Gastrocnemius medialis (tissue), 4 donors: ENCODE results near the gene FGF19. TPM values are rescaled to one million over a fixed set of nuclear protein-coding genes. Genes with fewer than 3 reads are reported as not detected.

Source experiments
- ATAC-seq, 2 donors: fragments of 150-250 bp; one replicate each; pipeline ENCODE4 v1.9.1; 2016
- DNase-seq, 2 donors: peaks; one replicate each; pipeline ENCODE4 v3.0.0-alpha.2; 2019
- H3K27ac ChIP-seq, 4 donors: fragments of 200-600 bp; sonication (generic); 1 replicate in 1 of 4; 2 replicates in 3 of 4; pipeline ENCODE4 v1.5.1; 2016 to 2018; ENCODE audit warnings: mild to moderate bottlenecking in 2 of 4, moderate library complexity in 1 of 4
- H3K27me3 ChIP-seq, 3 donors: fragments of 200-600 bp; sonication (generic) in 2 of 3; 1 replicate in 1 of 3; 2 replicates in 2 of 3; pipeline versions ENCODE4 v1.5.1 to v1.6.0; 2016 to 2019; ENCODE audit warnings: mild to moderate bottlenecking in 1 of 3, moderate library complexity in 1 of 3
- H3K36me3 ChIP-seq, 2 donors: fragments of 200-600 bp; sonication (generic) in 1 of 2; one replicate each; pipeline ENCODE4 v1.5.1; 2017 to 2018
- H3K4me1 ChIP-seq, 2 donors: fragments of 200-600 bp; sonication (generic) in 1 of 2; one replicate each; pipeline ENCODE4 v1.5.1; 2016 to 2017; ENCODE audit warnings: mild to moderate bottlenecking in 2 of 2
- H3K4me3 ChIP-seq, 4 donors: fragments of 200-600 bp; sonication (generic) in 3 of 4; 1 replicate in 1 of 4; 2 replicates in 3 of 4; pipeline ENCODE4 v1.5.1; 2016 to 2019; ENCODE audit warnings: mild to moderate bottlenecking in 2 of 4
- H3K9me3 ChIP-seq, 3 donors: fragments of 200-600 bp; sonication (generic) in 2 of 3; 1 replicate in 1 of 3; 2 replicates in 2 of 3; pipeline ENCODE4 v1.5.1; 2016 to 2019
- CTCF ChIP-seq, 5 experiments: fragments of 450-650 bp in 3 of 5; fragments of 200-600 bp in 2 of 5; sonication (generic) in 2 of 5; IDR thresholded peaks in 4 of 5; conservative IDR thresholded peaks in 1 of 5; 1 replicate in 4 of 5; 2 replicates in 1 of 5; pipeline ENCODE4 v1.5.1; 2016 to 2019; ENCODE audit warnings: antibody characterized with exemption in 5 of 5, mild to moderate bottlenecking in 3 of 5, moderate library complexity in 3 of 5
- POLR2A ChIP-seq, 2 donors: fragments of 450-650 bp; IDR thresholded peaks; one replicate each; pipeline ENCODE4 v1.6.1; 2017; ENCODE audit warnings: antibody characterized with exemption in 2 of 2, mild to moderate bottlenecking in 2 of 2, moderate library complexity in 2 of 2
- in situ Hi-C, 4 donors: fragments of 200-750 bp; cut with MboI; loops; one replicate each; pipeline versions ENCODE4 v1.15.0 to v1.8.0; 2017; ENCODE audit warnings: low sequenced_read_pairs in 4 of 4
- intact Hi-C: fragments of 100-400 bp; cut with DNase I; formaldehyde crosslinking; loops from one replicate; pipeline ENCODE4 v1.15.1; 2023; ENCODE audit warnings: low total_unique reads
- total RNA-seq, 4 donors: library from RNA; depleted of rRNA; stranded (reverse); fragments of >200 nt; gene quantifications; one replicate each; pipeline versions ENCODE4 v1.1.0 to v1.2.3, GENCODE V29; 2016

The FGF19 gene
- total RNA-seq, 4 donors from 2014 or later, result not detected

- peaks cover 0 to 9% (median 5%) of the 10 kb centered on the region in 3 donors for H3K27me3 ChIP-seq
- intact Hi-C loops (loop anchor here (1.0 kb wide), 1 partner anchor 201 kb away; no protein-coding TSS in a partner anchor), in situ Hi-C loops (loop anchor here (5.0 to 25.0 kb wide), 4 partner anchors 200 to 518 kb away; partner anchors contain the start of gene FADD (in 1 of the 4))
- H3K4me3 ChIP-seq, result no peak overlapping the region
- no peaks in the 10 kb centered on the region for H3K9me3 ChIP-seq
- H3K4me1 ChIP-seq, result peaks cover 0 to 8% of the 10 kb centered on the region in 2 donors
- TF ChIP-seq POLR2A (IDR thresholded peaks at IDR 0.05) (no peak), CTCF (IDR thresholded peaks at IDR 0.05 in 4 of 5, conservative IDR thresholded peaks at IDR 0.05 in 1 of 5) (no peak)
- ATAC-seq, result no peak
- DNase-seq, result no peak
- H3K27ac ChIP-seq, result no peak overlapping the region
- no peaks in the 10 kb centered on the region for H3K36me3 ChIP-seq
These were observed 17.0 kb downstream of the FGF19 start for GRCh38 chr11:69686856-69687255.

- DNase-seq (no peak), ATAC-seq (no peak)
- Histone ChIP-seq H3K9me3 (no peaks in the 10 kb centered on the region), H3K27ac (no peak overlapping the region), H3K4me3 (no peak overlapping the region), H3K27me3 (peaks cover 0 to 5% (median 2%) of the 10 kb centered on the region in 3 donors), H3K4me1 (peaks cover 0 to 8% of the 10 kb centered on the region in 2 donors), H3K36me3 (no peaks in the 10 kb centered on the region)
- TF ChIP-seq CTCF (IDR thresholded peaks at IDR 0.05 in 4 of 5, conservative IDR thresholded peaks at IDR 0.05 in 1 of 5), result no peak
- TF ChIP-seq POLR2A (IDR thresholded peaks at IDR 0.05), result no peak
- intact Hi-C loops, result loop anchor here (1.0 kb wide), 1 partner anchor 202 kb away; no protein-coding TSS in a partner anchor
- in situ Hi-C loops, result loop anchor here (5.0 to 25.0 kb wide), 4 partner anchors 201 to 518 kb away; partner anchors contain the start of gene FADD (in 1 of the 4)
These were observed 17.4 kb downstream of the FGF19 start for GRCh38 chr11:69686452-69686851.

GRCh38 chr11:69685348-69685747, 18.5 kb downstream of the FGF19 start:
- no peaks in the 10 kb centered on the region for H3K9me3 ChIP-seq
- no peak for ATAC-seq
- H3K36me3 ChIP-seq, result no peaks in the 10 kb centered on the region
- intact Hi-C loops (loop anchor here (2.0 kb wide), 1 partner anchor 505 kb away; no protein-coding TSS in a partner anchor), in situ Hi-C loops (loop anchor here (5.0 to 25.0 kb wide), 4 partner anchors 202 to 519 kb away; partner anchors contain the start of gene FADD (in 1 of the 4))
- peaks cover 0 to 2% (median 0%) of the 10 kb centered on the region in 3 donors for H3K27me3 ChIP-seq
- no peak for TF ChIP-seq POLR2A (IDR thresholded peaks at IDR 0.05)
- TF ChIP-seq CTCF (IDR thresholded peaks at IDR 0.05 in 4 of 5, conservative IDR thresholded peaks at IDR 0.05 in 1 of 5), result no peak
- DNase-seq, result no peak
- peaks cover 0 to 8% of the 10 kb centered on the region in 2 donors for H3K4me1 ChIP-seq
- no peak overlapping the region for H3K4me3 ChIP-seq
- no peak overlapping the region for H3K27ac ChIP-seq

GRCh38 chr11:69684651-69685050, 19.2 kb downstream of the FGF19 start:
- in situ Hi-C loops, result loop anchor here (5.0 to 25.0 kb wide), 4 partner anchors 203 to 520 kb away; partner anchors contain the start of gene FADD (in 1 of the 4)
- no peak overlapping the region for H3K27ac ChIP-seq
- no peaks in the 10 kb centered on the region for H3K36me3 ChIP-seq
- ATAC-seq (no peak), DNase-seq (no peak)
- intact Hi-C loops, result loop anchor here (2.0 kb wide), 1 partner anchor 506 kb away; no protein-coding TSS in a partner anchor
- H3K4me3 ChIP-seq, result no peak overlapping the region
- H3K27me3 ChIP-seq, result peaks cover 0 to 2% (median 0%) of the 10 kb centered on the region in 3 donors
- TF ChIP-seq POLR2A (IDR thresholded peaks at IDR 0.05) (no peak), CTCF (IDR thresholded peaks at IDR 0.05 in 4 of 5, conservative IDR thresholded peaks at IDR 0.05 in 1 of 5) (no peak)
- H3K4me1 ChIP-seq, result peaks cover 0 to 8% of the 10 kb centered on the region in 2 donors
- H3K9me3 ChIP-seq, result no peaks in the 10 kb centered on the region
